ENCODE measurements around the gene PLEKHM2. TPM values are rescaled to one million over a fixed set of nuclear protein-coding genes. Genes with fewer than 3 reads are reported as not detected.

Gene PLEKHM2
- total and polyA plus RNA-seq, 2 of the 8 experiments (the other 6 are each of a cell fraction or from before 2014, with no cell fraction given) = 38.3 to 47.6 TPM

DNA sequence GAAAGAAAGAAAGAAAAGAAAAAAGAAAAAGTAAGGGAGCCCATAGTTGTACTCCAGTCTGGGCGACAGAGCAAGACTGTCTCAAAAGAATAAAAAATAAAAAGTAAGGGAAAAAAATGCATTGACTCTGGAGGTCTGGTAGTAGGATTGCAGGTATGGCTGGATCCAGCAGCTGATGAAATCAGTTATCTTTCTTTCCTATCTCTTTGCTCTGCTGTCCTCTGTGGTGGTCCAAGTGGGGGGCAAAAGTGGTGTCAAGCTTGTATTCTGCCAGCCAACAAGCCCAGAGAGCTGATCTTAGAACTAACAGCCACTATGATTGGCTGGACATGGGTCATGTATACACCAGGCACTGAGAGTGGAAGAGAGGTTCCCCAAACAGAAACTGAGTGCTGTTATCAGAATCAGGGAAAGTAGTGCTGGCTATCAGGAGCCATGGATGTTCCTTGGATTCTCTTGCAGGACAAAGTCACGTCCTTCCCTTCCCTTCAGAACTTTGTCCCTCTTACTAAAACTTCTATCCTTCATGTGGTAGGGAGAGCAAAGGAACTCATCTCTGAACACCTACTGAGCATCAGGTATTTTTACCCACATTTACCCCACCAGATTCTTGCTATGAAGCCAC, 71.0 kb downstream of the PLEKHM2 start:
- ChIA-PET POLR2A (ENCODE audit: partially characterized antibody) (interaction anchor here (1.6 to 2.4 kb wide), 3 partner anchors 7 to 171 kb away, joined by 3 to 8 read pairs (median 6); partner anchors contain the start of gene TMEM82), CTCF (ENCODE audit: partially characterized antibody) (interaction anchor here (0.8 to 1.2 kb wide), 3 partner anchors 8 to 36 kb away, joined by 4 to 5 read pairs (median 5); no protein-coding TSS in a partner anchor)
- H2AFZ ChIP-seq (ENCODE audit: low read length) = no peak overlapping the region
- no peak overlapping the region for H3K4ac ChIP-seq (replicated peaks; ENCODE audit: insufficient read length, low read depth, low read length)
- no peak overlapping the region for H2AK5ac ChIP-seq (ENCODE audit: low read depth, low read length)
- H2BK20ac ChIP-seq (ENCODE audit: low read length) = 0 out of 2 replicates have a peak overlapping the region, but pooled peaks have one; percentile 48
- no peak overlapping the region for H3K23ac ChIP-seq (ENCODE audit: insufficient read length)
- FAIRE-seq (peak; percentile 55), DNase-seq (ENCODE audit: low read depth in 1 of 2, low spot score in 2 of 2) (no peak)
- H4K5ac ChIP-seq (ENCODE audit: insufficient read length, low read depth, low read length) = no peak overlapping the region
- H3K18ac ChIP-seq (ENCODE audit: extremely low read depth, low read length) = no peak overlapping the region
- H3K14ac ChIP-seq (ENCODE audit: insufficient read length) = no peak overlapping the region
- peaks cover 14 to 30% (median 23%) of the 10 kb centered on the region in 4 experiments for H3K4me1 ChIP-seq (replicated peaks in 1 of 4; ENCODE audit: control insufficient read depth in 3 of 4, insufficient read depth in 4 of 4, low read length in 3 of 4)
- WGBS, 2 experiments (ENCODE audit: extremely low coverage in 1 of 2, insufficient coverage in 1 of 2, insufficient read length in 1 of 2, insufficient replicate concordance in 2 of 2, low coverage in 1 of 2, low lambda C conversion rate in 2 of 2, missing lambda C conversion rate in 1 of 2) = 95% methylated on average over 2 of the region's 2 CpGs; no CpG with 5 or more reads in 1 of the 2 experiments
- no peaks in the 10 kb centered on the region for H3K27me3 ChIP-seq (replicated peaks in 1 of 4; ENCODE audit: control insufficient read depth in 3 of 4, extremely low read depth in 1 of 4, insufficient read depth in 3 of 4, low read length in 3 of 4)
- no peaks in the 10 kb centered on the region for H3K9me3 ChIP-seq (ENCODE audit: insufficient read depth in 2 of 2, low read depth in 1 of 2, low read length in 1 of 2)
- H3K4me2 ChIP-seq (ENCODE audit: insufficient read depth in 1 of 2, low read depth in 2 of 2, low read length in 2 of 2) = no peak overlapping the region
- no peaks in the 10 kb centered on the region for H4K20me1 ChIP-seq (replicated peaks in 1 of 2; ENCODE audit: control insufficient read depth in 1 of 2, insufficient read depth in 2 of 2, low read length in 2 of 2)
- no peak overlapping the region for H3K56ac ChIP-seq (replicated peaks; ENCODE audit: insufficient read length, low read depth, low read length)
- no peak overlapping the region for H4K91ac ChIP-seq (replicated peaks; ENCODE audit: insufficient read length, low read length)
- no peak overlapping the region for H2BK5ac ChIP-seq (ENCODE audit: low read depth, low read length)
- TF ChIP-seq HDAC2 (IDR thresholded peaks at IDR 0.05; ENCODE audit: borderline replicate concordance in 1 of 2, low read depth in 2 of 2, low read length in 2 of 2) (no peak), GTF2F1 (IDR thresholded peaks at IDR 0.05; ENCODE audit: borderline replicate concordance, low read depth, low read length) (no peak), RBBP5 (IDR thresholded peaks at IDR 0.05; ENCODE audit: borderline replicate concordance, low read depth, low read length) (no peak), KDM1A (IDR thresholded peaks at IDR 0.05; ENCODE audit: borderline replicate concordance, low read length) (peak; percentile 16; the same call in 1 of the 2 replicates), POLR2A (IDR thresholded peaks at IDR 0.05; ENCODE audit: control extremely low read depth in 1 of 2, low read depth in 2 of 2, low read length in 2 of 2) (no peak), EP300 (IDR thresholded peaks at IDR 0.05; ENCODE audit: borderline replicate concordance in 1 of 2, low read depth in 2 of 2, low read length in 2 of 2) (no peak)
- H3K27ac ChIP-seq (ENCODE audit: low read depth, low read length) = no peak overlapping the region
- peaks cover 3% of the 10 kb centered on the region; the same call in 1 of the 2 replicates for H3K79me1 ChIP-seq (ENCODE audit: low read depth, low read length)
- H3K23me2 ChIP-seq (ENCODE audit: low read depth, low read length) = peaks cover 10% of the 10 kb centered on the region; the same call in 1 of the 2 replicates
- no peak overlapping the region for H4K8ac ChIP-seq (ENCODE audit: extremely low read depth, insufficient read depth, low read length)
- H2BK12ac ChIP-seq (ENCODE audit: low read depth, low read length) = 0 out of 2 replicates have a peak overlapping the region, but pooled peaks have one; percentile 52
- H2BK15ac ChIP-seq (ENCODE audit: low read length) = peak overlapping the region; percentile 83; the same call in 1 of the 2 replicates
- no peak overlapping the region for H3K9ac ChIP-seq (replicated peaks in 1 of 4; ENCODE audit: extremely low read depth in 1 of 4, low read depth in 3 of 4, low read length in 3 of 4)
- no peaks in the 10 kb centered on the region for H3K36me3 ChIP-seq (ENCODE audit: control insufficient read depth in 2 of 4, insufficient read depth in 4 of 4, low read length in 3 of 4)
- H3K79me2 ChIP-seq (ENCODE audit: control insufficient read depth in 1 of 2, insufficient read depth in 2 of 2, low read length in 2 of 2) = peaks cover 0 to 13% of the 10 kb centered on the region in 2 experiments; a peak in 1 of 4 replicates
- H2BK120ac ChIP-seq (replicated peaks; ENCODE audit: low read depth, low read length) = no peak overlapping the region
- H3K4me3 ChIP-seq (ENCODE audit: extremely low read depth in 1 of 4, insufficient read depth in 2 of 4, low read depth in 3 of 4, low read length in 4 of 4) = no peak overlapping the region

Data from H1 (cell line).